ENCODE results near the gene FRY. TPM values are rescaled to one million over a fixed set of nuclear protein-coding genes. Genes with fewer than 3 reads are reported as not detected.

FRY gene
- total RNA-seq, 2 donors from 2014 or later = 16.4 to 33.3 TPM

DNA sequence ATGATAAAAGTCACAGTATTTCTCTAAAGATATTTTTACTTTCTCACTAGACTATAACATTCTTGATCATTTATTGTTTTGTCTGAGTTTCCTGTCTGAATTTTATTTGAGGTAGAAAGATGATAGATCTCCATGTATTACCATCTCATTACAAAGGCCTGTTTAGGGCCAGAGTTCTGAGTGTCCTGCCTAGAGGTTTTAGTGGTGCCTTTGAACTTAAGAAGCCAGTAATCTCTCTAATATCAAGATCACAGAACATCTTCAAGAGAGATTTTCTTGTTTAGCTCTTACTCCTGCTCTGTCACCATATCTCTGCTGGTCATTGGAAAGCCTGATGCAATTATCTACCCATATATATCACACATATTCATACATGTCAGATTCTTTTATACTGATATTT, 182.1 kb downstream of the FRY start:
- Histone ChIP-seq H3K9me3 (no peaks in the 10 kb centered on the region), H3K4me3 (no peak overlapping the region), H3K27ac (no peak overlapping the region), H3K36me3 (no peaks in the 10 kb centered on the region), H3K4me1 (replicated peaks) (no peaks in the 10 kb centered on the region), H3K27me3 (replicated peaks; ENCODE audit: insufficient read depth) (no peaks in the 10 kb centered on the region)
- intact Hi-C loops (cut with DNase I) = no loop called here
- TF ChIP-seq, protein P1, sequence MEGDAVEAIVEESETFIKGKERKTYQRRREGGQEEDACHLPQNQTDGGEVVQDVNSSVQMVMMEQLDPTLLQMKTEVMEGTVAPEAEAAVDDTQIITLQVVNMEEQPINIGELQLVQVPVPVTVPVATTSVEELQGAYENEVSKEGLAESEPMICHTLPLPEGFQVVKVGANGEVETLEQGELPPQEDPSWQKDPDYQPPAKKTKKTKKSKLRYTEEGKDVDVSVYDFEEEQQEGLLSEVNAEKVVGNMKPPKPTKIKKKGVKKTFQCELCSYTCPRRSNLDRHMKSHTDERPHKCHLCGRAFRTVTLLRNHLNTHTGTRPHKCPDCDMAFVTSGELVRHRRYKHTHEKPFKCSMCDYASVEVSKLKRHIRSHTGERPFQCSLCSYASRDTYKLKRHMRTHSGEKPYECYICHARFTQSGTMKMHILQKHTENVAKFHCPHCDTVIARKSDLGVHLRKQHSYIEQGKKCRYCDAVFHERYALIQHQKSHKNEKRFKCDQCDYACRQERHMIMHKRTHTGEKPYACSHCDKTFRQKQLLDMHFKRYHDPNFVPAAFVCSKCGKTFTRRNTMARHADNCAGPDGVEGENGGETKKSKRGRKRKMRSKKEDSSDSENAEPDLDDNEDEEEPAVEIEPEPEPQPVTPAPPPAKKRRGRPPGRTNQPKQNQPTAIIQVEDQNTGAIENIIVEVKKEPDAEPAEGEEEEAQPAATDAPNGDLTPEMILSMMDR (IDR thresholded peaks at IDR 0.05) = no peak
- TF ChIP-seq POLR2A (IDR thresholded peaks at IDR 0.05) (no peak), POLR2AphosphoS5 (IDR thresholded peaks at IDR 0.05) (no peak)
- DNase-seq (ENCODE audit: low spot score) = no peak

DNA sequence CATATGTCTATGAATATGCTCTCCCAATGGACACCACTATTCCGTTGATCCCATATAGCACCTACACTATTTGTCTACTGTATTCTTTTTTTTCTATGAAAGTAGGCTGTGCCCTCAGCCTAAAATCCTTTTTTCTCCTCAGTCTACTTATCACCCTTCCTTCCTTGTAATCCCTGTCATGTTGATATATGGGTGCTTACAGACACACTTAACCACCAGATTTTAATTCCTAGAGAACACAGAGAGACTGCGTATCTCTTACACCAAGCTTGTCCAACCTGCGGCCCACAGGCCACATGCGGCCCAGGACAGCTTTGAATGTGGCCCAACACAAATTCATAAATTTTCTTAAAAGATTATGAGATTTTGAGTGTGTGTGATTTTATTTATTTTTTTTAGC, 182.5 kb downstream of the FRY start:
- H3K4me3 ChIP-seq = no peak overlapping the region
- no peaks in the 10 kb centered on the region for H3K4me1 ChIP-seq (replicated peaks)
- TF ChIP-seq POLR2AphosphoS5 (IDR thresholded peaks at IDR 0.05) (no peak), POLR2A (IDR thresholded peaks at IDR 0.05) (no peak)
- TF ChIP-seq, protein P1 (IDR thresholded peaks at IDR 0.05) = no peak
- H3K36me3 ChIP-seq = no peaks in the 10 kb centered on the region
- DNase-seq (ENCODE audit: low spot score) = no peak
- H3K27ac ChIP-seq = no peak overlapping the region
- H3K27me3 ChIP-seq (replicated peaks; ENCODE audit: insufficient read depth) = no peaks in the 10 kb centered on the region
- 75% methylated on average over 4 of the region's 4 CpGs for WGBS
- intact Hi-C loops (cut with DNase I) = no loop called here
- no peaks in the 10 kb centered on the region for H3K9me3 ChIP-seq

DNA sequence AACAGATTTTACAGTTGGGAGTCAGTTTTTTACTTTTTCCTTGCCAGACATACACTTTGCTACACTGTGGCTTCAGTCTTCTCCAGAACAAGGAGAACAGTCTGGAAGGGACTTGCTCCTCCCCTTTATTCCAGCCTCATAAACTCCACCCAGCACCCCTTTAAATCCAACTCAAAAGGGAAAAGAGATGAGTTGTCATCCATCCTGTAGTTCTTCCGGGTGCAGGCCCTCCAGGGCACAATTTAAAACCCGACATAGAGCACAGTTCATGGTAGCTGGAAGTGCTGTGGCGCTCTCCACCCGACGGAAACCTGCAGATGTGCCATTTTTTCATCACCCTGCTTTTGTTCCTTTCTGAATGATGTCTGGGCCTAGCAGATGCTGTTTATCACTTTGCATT, 184.7 kb downstream of the FRY start:
- H3K4me3 ChIP-seq = no peak overlapping the region
- WGBS = 94% methylated on average over 5 of the region's 5 CpGs

DNA sequence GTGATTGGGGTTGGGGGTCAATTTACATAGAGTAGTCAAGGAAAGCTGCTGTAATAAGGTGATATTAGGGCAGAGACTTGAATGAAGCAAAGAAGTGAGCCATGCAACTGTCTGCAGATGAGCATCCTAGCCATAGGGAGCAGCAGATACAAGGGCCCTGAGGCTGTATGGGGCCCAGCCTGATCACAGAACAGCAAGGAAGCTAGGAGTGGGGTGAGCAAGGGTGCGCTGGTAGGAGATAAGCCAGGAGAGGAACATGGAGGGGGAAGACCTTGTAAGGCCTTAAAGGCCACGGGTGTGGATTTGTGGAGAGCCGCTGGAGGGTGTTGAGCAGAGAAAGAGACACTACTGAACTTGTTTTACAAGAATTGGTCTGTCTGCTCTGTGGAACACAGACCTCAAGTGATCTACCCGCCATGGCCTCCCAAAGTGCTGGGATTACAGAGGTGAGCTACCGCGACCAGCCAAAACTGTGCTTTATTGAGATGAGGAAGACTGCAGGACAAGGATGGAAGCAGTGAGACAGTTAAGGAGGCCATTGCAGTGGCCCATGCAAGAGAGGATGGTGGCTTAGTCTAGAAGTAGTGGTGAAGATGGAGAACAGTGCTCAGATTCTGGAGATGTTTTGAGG, 190.6 kb downstream of the FRY start:
- TF ChIP-seq POLR2AphosphoS5 (IDR thresholded peaks at IDR 0.05) = no peak
- TF ChIP-seq, protein P1 (IDR thresholded peaks at IDR 0.05) = no peak
- no peak for TF ChIP-seq POLR2A (IDR thresholded peaks at IDR 0.05)
- WGBS = 96% methylated on average over 6 of the region's 6 CpGs
- Histone ChIP-seq H3K4me1 (replicated peaks) (no peaks in the 10 kb centered on the region), H3K27ac (no peak overlapping the region), H3K27me3 (replicated peaks; ENCODE audit: insufficient read depth) (no peaks in the 10 kb centered on the region), H3K4me3 (no peak overlapping the region), H3K9me3 (no peaks in the 10 kb centered on the region), H3K36me3 (no peaks in the 10 kb centered on the region)
- no peak for DNase-seq (ENCODE audit: low spot score)
- intact Hi-C loops (cut with DNase I) = no loop called here

More for the DNA sequence above, 184.7 kb downstream of the FRY start:
- Histone ChIP-seq H3K36me3 (no peaks in the 10 kb centered on the region), H3K9me3 (no peaks in the 10 kb centered on the region), H3K4me1 (replicated peaks) (no peaks in the 10 kb centered on the region), H3K27ac (no peak overlapping the region), H3K27me3 (replicated peaks; ENCODE audit: insufficient read depth) (no peaks in the 10 kb centered on the region)
- no peak for DNase-seq (ENCODE audit: low spot score)
- TF ChIP-seq POLR2A (IDR thresholded peaks at IDR 0.05) (no peak), POLR2AphosphoS5 (IDR thresholded peaks at IDR 0.05) (no peak)
- TF ChIP-seq, protein P1 (IDR thresholded peaks at IDR 0.05) = no peak
- intact Hi-C loops (cut with DNase I) = no loop called here

DNA sequence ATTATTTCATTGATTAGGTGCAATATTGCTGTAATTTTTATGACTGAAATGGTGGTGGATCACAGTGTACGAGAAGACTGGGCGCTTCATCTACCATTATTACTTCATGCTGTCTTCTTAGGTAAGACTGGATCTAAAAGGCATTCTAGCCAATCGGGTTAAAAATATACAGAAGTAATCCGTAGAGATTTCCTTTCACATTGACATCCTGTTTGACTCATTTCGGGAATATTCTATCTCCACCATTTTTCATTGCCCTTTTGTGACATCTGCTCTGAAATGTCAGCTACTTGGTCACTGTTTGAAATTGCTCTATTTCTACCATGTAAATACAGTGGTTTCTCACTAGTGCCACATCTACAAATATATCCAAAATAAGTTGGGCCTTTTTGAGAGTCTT, 193.3 kb downstream of the FRY start:
- WGBS = 93% methylated on average over 5 of the region's 5 CpGs
- DNase-seq (ENCODE audit: low spot score) = no peak
- intact Hi-C loops (cut with DNase I) = no loop called here
- TF ChIP-seq POLR2A (IDR thresholded peaks at IDR 0.05) (no peak), POLR2AphosphoS5 (IDR thresholded peaks at IDR 0.05) (no peak)
- TF ChIP-seq, protein P1 (IDR thresholded peaks at IDR 0.05) = no peak
- H3K4me3 ChIP-seq = no peak overlapping the region
- H3K36me3 ChIP-seq = no peaks in the 10 kb centered on the region
- H3K27ac ChIP-seq = no peak overlapping the region
- no peaks in the 10 kb centered on the region for H3K27me3 ChIP-seq (replicated peaks; ENCODE audit: insufficient read depth)
- no peaks in the 10 kb centered on the region for H3K9me3 ChIP-seq
- no peaks in the 10 kb centered on the region for H3K4me1 ChIP-seq (replicated peaks)
